ENCODE results near the gene CHFR.
"Not testable (repeated sequence)": the region's sequence is repeated elsewhere in the genome, so short reads cannot be mapped to it uniquely, and the experiment has no call there.

CHFR gene

GRCh38 chr12:132887513-132888351, at the start of gene CHFR:
Gene CHFR, minus strand, starts transcription at chr12:132887605. Its CDS starts 277 bp downstream, at chr12:132887328.
- DNase-seq (ENCODE audit: low read depth): peak; percentile 91

GRCh38 chr12:132936921-132937320, 49.5 kb upstream of the CHFR start:
- not testable (repeated sequence) for DNase-seq (ENCODE audit: low read depth)

GRCh38 chr12:132936163-132936562, 48.8 kb upstream of the CHFR start:
- DNase-seq (ENCODE audit: low read depth): no peak

GRCh38 chr12:132926415-132926833, 39.0 kb upstream of the CHFR start:
- DNase-seq (ENCODE audit: low read depth): no peak

GRCh38 chr12:132925597-132926414, 38.4 kb upstream of the CHFR start:
- DNase-seq (ENCODE audit: low read depth): no peak

GRCh38 chr12:132924356-132924755, 37.0 kb upstream of the CHFR start:
- DNase-seq (ENCODE audit: low read depth): no peak

- DNase-seq (ENCODE audit: low read depth): no peak
Observed at GRCh38 chr12:132923356-132923909, 36.0 kb upstream of the CHFR start.

GRCh38 chr12:132922676-132923075, 35.3 kb upstream of the CHFR start:
- no peak for DNase-seq (ENCODE audit: low read depth)

- DNase-seq (ENCODE audit: low read depth): no peak
Observed at GRCh38 chr12:132921685-132922084, 34.3 kb upstream of the CHFR start.

GRCh38 chr12:132918680-132919079, 31.3 kb upstream of the CHFR start:
- DNase-seq (ENCODE audit: low read depth): no peak

GRCh38 chr12:132909030-132909368, 21.6 kb upstream of the CHFR start:
- no peak for DNase-seq (ENCODE audit: low read depth)

- DNase-seq (ENCODE audit: low read depth): peak; percentile 96
Observed at GRCh38 chr12:132908145-132909029, 21.0 kb upstream of the CHFR start.

GRCh38 chr12:132907789-132908144, 20.4 kb upstream of the CHFR start:
- not testable (repeated sequence) for DNase-seq (ENCODE audit: low read depth)

- no peak for DNase-seq (ENCODE audit: low read depth)
Observed at GRCh38 chr12:132907216-132907615, 19.8 kb upstream of the CHFR start.

- DNase-seq (ENCODE audit: low read depth): peak; percentile 81
Observed at GRCh38 chr12:132904718-132905328, 17.4 kb upstream of the CHFR start.

GRCh38 chr12:132899033-132899432, 11.6 kb upstream of the CHFR start:
- DNase-seq (ENCODE audit: low read depth): no peak

GRCh38 chr12:132888852-132889251, 1.4 kb upstream of the CHFR start:
- no peak for DNase-seq (ENCODE audit: low read depth)

GRCh38 chr12:132886529-132887477, 602 bp downstream of the CHFR start:
- no peak for DNase-seq (ENCODE audit: low read depth)

- no peak for DNase-seq (ENCODE audit: low read depth)
Observed at GRCh38 chr12:132881818-132882217, 5.6 kb downstream of the CHFR start.

GRCh38 chr12:132874620-132875019, 12.8 kb downstream of the CHFR start:
- not testable (repeated sequence) for DNase-seq (ENCODE audit: low read depth)
